HUES48 (cell line): ENCODE measurements around the gene AHNAK2.

Experiments
- H3K27ac ChIP-seq: one replicate; pipeline ENCODE4 v1.7.0; 2013; ENCODE audit warnings: low read depth, low read length, inconsistent platforms
- H3K27me3 ChIP-seq: 2 replicates; pipeline ENCODE4 v1.6.1; 2013; ENCODE audit warnings: mild to moderate bottlenecking, low read length; ENCODE audit not compliant: control insufficient read depth, insufficient read depth
- H3K36me3 ChIP-seq: 2 replicates; pipeline ENCODE4 v1.6.1; 2013; ENCODE audit warnings: low read length; ENCODE audit not compliant: control insufficient read depth, insufficient read depth
- H3K4me1 ChIP-seq: 2 replicates; pipeline ENCODE4 v1.6.1; 2013; ENCODE audit warnings: mild to moderate bottlenecking, low read length; ENCODE audit not compliant: control insufficient read depth, insufficient read depth
- H3K4me3 ChIP-seq: 2 replicates; pipeline ENCODE4 v1.5.1; 2013; ENCODE audit warnings: mild to moderate bottlenecking, low read depth, low read length
- H3K9ac ChIP-seq: 2 replicates; pipeline ENCODE4 v1.6.1; 2013; ENCODE audit warnings: mild to moderate bottlenecking, low read depth, low read length, moderate library complexity
- H3K9me3 ChIP-seq: 2 replicates; pipeline ENCODE4 v1.6.1; 2013; ENCODE audit warnings: low read length; ENCODE audit not compliant: control insufficient read depth, insufficient read depth

AHNAK2 gene

DNA sequence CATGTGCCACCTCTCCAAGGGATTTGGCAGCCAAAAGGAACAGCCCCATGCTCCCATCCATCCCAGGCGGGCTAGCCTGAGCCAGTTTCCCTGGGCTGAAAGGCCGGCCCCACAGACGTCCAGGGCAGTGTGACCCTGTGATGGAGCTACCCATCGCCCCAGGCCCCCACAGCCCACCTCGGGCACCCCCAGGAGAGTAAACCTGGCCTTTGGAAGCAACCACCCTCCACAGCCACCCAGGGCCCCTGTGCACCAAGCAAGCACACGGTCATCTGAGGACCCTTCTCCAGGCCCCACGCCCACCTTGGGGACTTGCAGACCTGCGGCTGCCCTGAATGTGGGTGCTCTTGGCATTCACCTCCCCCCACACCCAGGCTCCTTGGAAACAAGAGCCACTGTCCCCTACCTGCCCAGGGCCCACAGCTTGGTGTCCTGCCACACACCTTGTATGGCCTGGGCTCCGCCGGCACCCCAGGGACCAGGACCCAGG lies 8.4 kb downstream of the AHNAK2 start:
- Histone ChIP-seq H3K27me3 (peaks cover 4% of the 10 kb centered on the region; the same call in 1 of the 2 replicates), H3K36me3 (no peaks in the 10 kb centered on the region), H3K9ac (no peak overlapping the region), H3K9me3 (no peaks in the 10 kb centered on the region), H3K4me3 (no peak overlapping the region), H3K4me1 (peaks cover 16% of the 10 kb centered on the region), H3K27ac (no peak overlapping the region)

- Histone ChIP-seq H3K9me3 (no peaks in the 10 kb centered on the region), H3K4me1 (peaks cover 16% of the 10 kb centered on the region), H3K36me3 (no peaks in the 10 kb centered on the region), H3K27ac (no peak overlapping the region), H3K9ac (no peak overlapping the region), H3K4me3 (peak overlapping the region; percentile 54; the same call in 1 of the 2 replicates), H3K27me3 (peaks cover 4% of the 10 kb centered on the region; the same call in 1 of the 2 replicates)
Measured at GRCh38 chr14:104968541-104969401, 9.4 kb downstream of the AHNAK2 start.

GRCh38 chr14:104968153-104968527 lies 10.0 kb downstream of the AHNAK2 start:
- H3K9me3 ChIP-seq, result no peaks in the 10 kb centered on the region
- peak overlapping the region; percentile 54 for H3K4me3 ChIP-seq
- H3K36me3 ChIP-seq, result no peaks in the 10 kb centered on the region
- peaks cover 16% of the 10 kb centered on the region for H3K4me1 ChIP-seq
- peaks cover 4% of the 10 kb centered on the region; the same call in 1 of the 2 replicates for H3K27me3 ChIP-seq
- no peak overlapping the region for H3K9ac ChIP-seq
- no peak overlapping the region for H3K27ac ChIP-seq

GRCh38 chr14:104967386-104968152 lies 10.6 kb downstream of the AHNAK2 start:
- no peak overlapping the region for H3K9ac ChIP-seq
- peaks cover 16% of the 10 kb centered on the region for H3K4me1 ChIP-seq
- peaks cover 4% of the 10 kb centered on the region; the same call in 1 of the 2 replicates for H3K27me3 ChIP-seq
- H3K36me3 ChIP-seq, result no peaks in the 10 kb centered on the region
- peak overlapping the region; percentile 22 for H3K27ac ChIP-seq
- no peaks in the 10 kb centered on the region for H3K9me3 ChIP-seq
- H3K4me3 ChIP-seq, result peak overlapping the region; percentile 54

- H3K27me3 ChIP-seq, result peaks cover 4% of the 10 kb centered on the region; the same call in 1 of the 2 replicates
- H3K4me1 ChIP-seq, result peaks cover 16% of the 10 kb centered on the region
- H3K4me3 ChIP-seq, result peak overlapping the region; percentile 54; the same call in 1 of the 2 replicates
- H3K36me3 ChIP-seq, result no peaks in the 10 kb centered on the region
- H3K9me3 ChIP-seq, result no peaks in the 10 kb centered on the region
- H3K9ac ChIP-seq, result no peak overlapping the region
- no peak overlapping the region for H3K27ac ChIP-seq
Measured at GRCh38 chr14:104966981-104967385, 11.2 kb downstream of the AHNAK2 start.

DNA sequence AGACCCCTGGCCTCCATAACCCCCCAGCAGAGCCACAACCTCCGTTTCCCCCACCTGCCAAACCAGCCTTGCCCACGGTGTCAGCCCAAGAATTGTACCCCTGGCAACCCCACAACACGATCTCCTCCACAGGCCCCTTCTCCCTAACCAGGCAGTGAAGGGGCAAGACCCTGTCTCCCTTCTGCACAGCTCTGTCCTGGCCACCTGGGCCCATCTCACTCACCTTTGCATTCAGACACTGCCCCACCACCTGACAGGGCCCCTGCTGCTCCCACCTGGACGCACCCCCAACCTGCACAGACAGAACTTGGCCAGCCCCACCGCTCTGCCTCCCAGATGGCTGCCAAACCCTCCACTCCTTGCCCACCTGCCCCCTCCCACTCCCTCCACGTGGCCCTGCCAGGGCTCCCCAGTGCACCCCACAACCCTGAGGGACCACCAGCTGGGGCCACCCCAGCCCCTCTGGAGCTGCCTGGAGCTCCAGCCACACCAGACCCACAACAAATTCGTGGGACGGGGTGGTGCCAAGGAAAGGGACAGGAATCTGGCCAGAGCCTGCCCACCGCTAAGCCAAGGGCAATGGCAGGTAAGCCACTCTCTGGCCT lies 11.8 kb downstream of the AHNAK2 start:
- H3K9ac ChIP-seq, result no peak overlapping the region
- H3K4me1 ChIP-seq, result peaks cover 16% of the 10 kb centered on the region
- H3K9me3 ChIP-seq, result no peaks in the 10 kb centered on the region
- no peak overlapping the region for H3K27ac ChIP-seq
- H3K27me3 ChIP-seq, result peaks cover 4% of the 10 kb centered on the region; the same call in 1 of the 2 replicates
- no peaks in the 10 kb centered on the region for H3K36me3 ChIP-seq
- H3K4me3 ChIP-seq, result no peak overlapping the region

- Histone ChIP-seq H3K27me3 (peaks cover 4% of the 10 kb centered on the region; the same call in 1 of the 2 replicates), H3K4me1 (peaks cover 16% of the 10 kb centered on the region), H3K9me3 (no peaks in the 10 kb centered on the region), H3K27ac (no peak overlapping the region), H3K4me3 (no peak overlapping the region), H3K9ac (no peak overlapping the region), H3K36me3 (no peaks in the 10 kb centered on the region)
Measured at GRCh38 chr14:104965561-104966231, 12.5 kb downstream of the AHNAK2 start.

DNA sequence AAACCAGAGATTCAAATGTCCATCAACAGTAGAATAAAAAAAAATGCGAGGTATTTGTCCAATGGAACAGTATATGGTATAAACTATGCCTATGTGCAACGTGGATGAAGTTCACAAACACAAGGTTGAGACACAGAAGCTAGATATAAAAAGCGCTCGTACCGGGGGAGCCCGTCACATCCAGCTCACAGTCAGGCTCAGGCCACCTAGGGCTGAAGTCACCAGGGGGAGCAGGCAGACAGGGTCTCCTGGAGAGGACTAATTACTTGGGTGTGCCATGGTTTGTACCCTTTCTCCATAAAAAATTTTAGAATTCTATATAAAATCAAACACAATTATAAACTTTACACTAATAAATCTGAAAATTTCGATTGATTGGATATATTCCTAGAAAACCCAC lies 13.6 kb downstream of the AHNAK2 start:
- no peak overlapping the region for H3K9ac ChIP-seq
- H3K4me1 ChIP-seq, result peaks cover 16% of the 10 kb centered on the region
- no peaks in the 10 kb centered on the region for H3K9me3 ChIP-seq
- no peak overlapping the region for H3K27ac ChIP-seq
- H3K4me3 ChIP-seq, result no peak overlapping the region
- H3K36me3 ChIP-seq, result no peaks in the 10 kb centered on the region
- peaks cover 4% of the 10 kb centered on the region; the same call in 1 of the 2 replicates for H3K27me3 ChIP-seq

GRCh38 chr14:104957146-104958113 lies 20.7 kb downstream of the AHNAK2 start:
- no peak overlapping the region for H3K4me3 ChIP-seq
- no peaks in the 10 kb centered on the region for H3K9me3 ChIP-seq
- H3K36me3 ChIP-seq, result no peaks in the 10 kb centered on the region
- no peak overlapping the region for H3K27ac ChIP-seq
- no peaks in the 10 kb centered on the region for H3K27me3 ChIP-seq
- no peaks in the 10 kb centered on the region for H3K4me1 ChIP-seq
- H3K9ac ChIP-seq, result no peak overlapping the region
